SK-N-SH treated with all-trans-retinoic acid at 6 μM for 48 hours (cell line): ENCODE measurements around the gene ANO3.
"Not testable (repeated sequence)": the region's sequence is repeated elsewhere in the genome, so short reads cannot be mapped to it uniquely, and the experiment has no call there.

Experiments used
- ATAC-seq: fragments of 200-7000 bp; cut with Tn5 transposase; 3 replicates; pipeline ENCODE4 v1.9.1; 2020; ENCODE audit warnings: mild to moderate bottlenecking, moderate library complexity
- BACH2 ChIP-seq: fragments of 250-450 bp; sonication (Bioruptor Pico); IDR thresholded peaks from 2 replicates; pipeline ENCODE4 v1.9.0; 2021; ENCODE audit warnings: mild to moderate bottlenecking, borderline replicate concordance
- ESRRG ChIP-seq: fragments of 250-450 bp; sonication (Bioruptor Pico); IDR thresholded peaks from 2 replicates; pipeline ENCODE4 v1.6.1; 2021; ENCODE audit warnings: mild to moderate bottlenecking
- GLIS3 ChIP-seq: fragments of 250-450 bp; sonication (Bioruptor Pico); IDR thresholded peaks from 2 replicates; pipeline ENCODE4 v1.5.0; 2020; ENCODE audit warnings: mild to moderate bottlenecking, moderate library complexity
- ISL1 ChIP-seq: fragments of 250-450 bp; sonication (Bioruptor Pico); IDR thresholded peaks from 2 replicates; pipeline ENCODE4 v2.1.2; 2022; ENCODE audit warnings: mild to moderate bottlenecking, moderate library complexity
- OSR1 ChIP-seq: fragments of 250-450 bp; sonication (Bioruptor Pico); IDR thresholded peaks from 2 replicates; pipeline ENCODE4 v1.8.0; 2022; ENCODE audit warnings: moderate library complexity, mild to moderate bottlenecking, inconsistent platforms
- PPARA ChIP-seq: fragments of 250-450 bp; sonication (Bioruptor Pico); IDR thresholded peaks from 2 replicates; pipeline ENCODE4 v1.5.0; 2020; ENCODE audit warnings: mild to moderate bottlenecking, borderline replicate concordance
- RARB ChIP-seq: fragments of 250-450 bp; sonication (Bioruptor Pico); IDR thresholded peaks from 2 replicates; pipeline ENCODE4 v1.8.0; 2021; ENCODE audit warnings: mild to moderate bottlenecking, moderate library complexity
- SNAI2 ChIP-seq: fragments of 250-450 bp; sonication (Bioruptor Pico); IDR thresholded peaks from 2 replicates; pipeline ENCODE4 v1.5.0; 2020; ENCODE audit warnings: mild to moderate bottlenecking, moderate library complexity
- TCF4 ChIP-seq: fragments of 250-450 bp; sonication (Bioruptor Pico); IDR thresholded peaks from 2 replicates; pipeline ENCODE4 v1.8.0; 2021; ENCODE audit warnings: mild to moderate bottlenecking, moderate library complexity, borderline replicate concordance
- ZC3H10 ChIP-seq: fragments of 250-450 bp; sonication (Bioruptor Pico); IDR thresholded peaks from 2 replicates; pipeline ENCODE4 v1.5.1; 2021; ENCODE audit warnings: mild to moderate bottlenecking, moderate library complexity
- ZFP3 ChIP-seq: fragments of 250-450 bp; sonication (Bioruptor Pico); IDR thresholded peaks from 2 replicates; pipeline ENCODE4 v1.5.0; 2020; ENCODE audit warnings: mild to moderate bottlenecking, moderate library complexity
- ZNF70 ChIP-seq: fragments of 450-650 bp; formaldehyde crosslinking; IDR thresholded peaks from 2 replicates; pipeline ENCODE4 v1.5.0; 2020; ENCODE audit warnings: mild to moderate bottlenecking, moderate library complexity
- ZNF8 ChIP-seq: fragments of 450-650 bp; formaldehyde crosslinking; IDR thresholded peaks from 2 replicates; pipeline ENCODE4 v1.5.0; 2020; ENCODE audit warnings: mild to moderate bottlenecking, moderate library complexity
- TF ChIP-seq, protein P1 (sequence below): fragments of 250-450 bp; sonication (Bioruptor Pico); IDR thresholded peaks from 2 replicates; pipeline ENCODE4 v1.8.0; 2020; ENCODE audit warnings: mild to moderate bottlenecking, moderate library complexity, borderline replicate concordance
- TF ChIP-seq, protein P2 (sequence below): fragments of 250-450 bp; sonication (Bioruptor Pico); IDR thresholded peaks from 2 replicates; pipeline ENCODE4 v1.5.1; 2021; ENCODE audit warnings: mild to moderate bottlenecking, moderate library complexity
- TF ChIP-seq, protein P3 (sequence below): fragments of 250-450 bp; sonication (Bioruptor Pico); IDR thresholded peaks from 2 replicates; pipeline ENCODE4 v1.8.0; 2021; ENCODE audit warnings: low read depth, mild to moderate bottlenecking, moderate library complexity, borderline replicate concordance
- TF ChIP-seq, protein P4 (sequence below): fragments of 250-450 bp; sonication (Bioruptor Pico); IDR thresholded peaks from 2 replicates; pipeline ENCODE4 v1.5.0; 2020; ENCODE audit warnings: mild to moderate bottlenecking, moderate library complexity

The ANO3 gene

DNA sequence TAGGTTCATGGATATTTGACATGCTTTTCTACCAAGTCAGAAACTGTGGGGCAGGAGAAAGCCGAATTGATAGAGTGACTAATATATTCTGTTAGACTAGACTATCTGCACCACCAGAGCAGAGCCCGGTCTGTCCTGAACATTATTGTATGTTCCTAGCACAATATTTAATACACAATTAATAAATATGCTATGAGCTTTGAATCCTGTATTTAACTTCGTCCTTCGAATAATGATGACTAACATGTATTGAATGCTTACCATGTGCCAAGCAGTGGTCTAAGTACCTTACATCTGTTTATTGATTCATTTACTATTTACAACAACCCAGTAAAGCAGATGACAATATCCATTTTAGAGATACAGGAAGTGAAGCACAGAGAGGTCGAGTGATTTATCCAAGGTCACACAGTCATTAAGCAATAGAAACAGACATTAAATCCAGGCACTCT is 44.8 kb upstream of the ANO3 start:
- no peak for TF ChIP-seq SNAI2
- no peak for TF ChIP-seq ZFP3 (CRISPR knock-in tag)
- no peak for TF ChIP-seq ISL1 (CRISPR knock-in tag)
- no peak for TF ChIP-seq ZC3H10
- TF ChIP-seq, protein P1, sequence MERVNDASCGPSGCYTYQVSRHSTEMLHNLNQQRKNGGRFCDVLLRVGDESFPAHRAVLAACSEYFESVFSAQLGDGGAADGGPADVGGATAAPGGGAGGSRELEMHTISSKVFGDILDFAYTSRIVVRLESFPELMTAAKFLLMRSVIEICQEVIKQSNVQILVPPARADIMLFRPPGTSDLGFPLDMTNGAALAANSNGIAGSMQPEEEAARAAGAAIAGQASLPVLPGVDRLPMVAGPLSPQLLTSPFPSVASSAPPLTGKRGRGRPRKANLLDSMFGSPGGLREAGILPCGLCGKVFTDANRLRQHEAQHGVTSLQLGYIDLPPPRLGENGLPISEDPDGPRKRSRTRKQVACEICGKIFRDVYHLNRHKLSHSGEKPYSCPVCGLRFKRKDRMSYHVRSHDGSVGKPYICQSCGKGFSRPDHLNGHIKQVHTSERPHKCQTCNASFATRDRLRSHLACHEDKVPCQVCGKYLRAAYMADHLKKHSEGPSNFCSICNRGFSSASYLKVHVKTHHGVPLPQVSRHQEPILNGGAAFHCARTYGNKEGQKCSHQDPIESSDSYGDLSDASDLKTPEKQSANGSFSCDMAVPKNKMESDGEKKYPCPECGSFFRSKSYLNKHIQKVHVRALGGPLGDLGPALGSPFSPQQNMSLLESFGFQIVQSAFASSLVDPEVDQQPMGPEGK (CRISPR knock-in tag) = no peak
- no peak for TF ChIP-seq PPARA (CRISPR knock-in tag)
- TF ChIP-seq, protein P2, sequence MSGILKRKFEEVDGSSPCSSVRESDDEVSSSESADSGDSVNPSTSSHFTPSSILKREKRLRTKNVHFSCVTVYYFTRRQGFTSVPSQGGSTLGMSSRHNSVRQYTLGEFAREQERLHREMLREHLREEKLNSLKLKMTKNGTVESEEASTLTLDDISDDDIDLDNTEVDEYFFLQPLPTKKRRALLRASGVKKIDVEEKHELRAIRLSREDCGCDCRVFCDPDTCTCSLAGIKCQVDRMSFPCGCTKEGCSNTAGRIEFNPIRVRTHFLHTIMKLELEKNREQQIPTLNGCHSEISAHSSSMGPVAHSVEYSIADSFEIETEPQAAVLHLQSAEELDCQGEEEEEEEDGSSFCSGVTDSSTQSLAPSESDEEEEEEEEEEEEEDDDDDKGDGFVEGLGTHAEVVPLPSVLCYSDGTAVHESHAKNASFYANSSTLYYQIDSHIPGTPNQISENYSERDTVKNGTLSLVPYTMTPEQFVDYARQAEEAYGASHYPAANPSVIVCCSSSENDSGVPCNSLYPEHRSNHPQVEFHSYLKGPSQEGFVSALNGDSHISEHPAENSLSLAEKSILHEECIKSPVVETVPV (CRISPR knock-in tag) = no peak
- TF ChIP-seq GLIS3 = no peak
- TF ChIP-seq, protein P3, sequence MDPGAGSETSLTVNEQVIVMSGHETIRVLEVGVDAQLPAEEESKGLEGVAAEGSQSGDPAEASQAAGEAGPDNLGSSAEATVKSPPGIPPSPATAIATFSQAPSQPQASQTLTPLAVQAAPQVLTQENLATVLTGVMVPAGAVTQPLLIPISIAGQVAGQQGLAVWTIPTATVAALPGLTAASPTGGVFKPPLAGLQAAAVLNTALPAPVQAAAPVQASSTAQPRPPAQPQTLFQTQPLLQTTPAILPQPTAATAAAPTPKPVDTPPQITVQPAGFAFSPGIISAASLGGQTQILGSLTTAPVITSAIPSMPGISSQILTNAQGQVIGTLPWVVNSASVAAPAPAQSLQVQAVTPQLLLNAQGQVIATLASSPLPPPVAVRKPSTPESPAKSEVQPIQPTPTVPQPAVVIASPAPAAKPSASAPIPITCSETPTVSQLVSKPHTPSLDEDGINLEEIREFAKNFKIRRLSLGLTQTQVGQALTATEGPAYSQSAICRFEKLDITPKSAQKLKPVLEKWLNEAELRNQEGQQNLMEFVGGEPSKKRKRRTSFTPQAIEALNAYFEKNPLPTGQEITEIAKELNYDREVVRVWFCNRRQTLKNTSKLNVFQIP (CRISPR knock-in tag) = no peak
- no peak for TF ChIP-seq BACH2
- no peak for TF ChIP-seq RARB (CRISPR knock-in tag)
- no peak for TF ChIP-seq OSR1 (CRISPR knock-in tag)
- TF ChIP-seq, protein P4, sequence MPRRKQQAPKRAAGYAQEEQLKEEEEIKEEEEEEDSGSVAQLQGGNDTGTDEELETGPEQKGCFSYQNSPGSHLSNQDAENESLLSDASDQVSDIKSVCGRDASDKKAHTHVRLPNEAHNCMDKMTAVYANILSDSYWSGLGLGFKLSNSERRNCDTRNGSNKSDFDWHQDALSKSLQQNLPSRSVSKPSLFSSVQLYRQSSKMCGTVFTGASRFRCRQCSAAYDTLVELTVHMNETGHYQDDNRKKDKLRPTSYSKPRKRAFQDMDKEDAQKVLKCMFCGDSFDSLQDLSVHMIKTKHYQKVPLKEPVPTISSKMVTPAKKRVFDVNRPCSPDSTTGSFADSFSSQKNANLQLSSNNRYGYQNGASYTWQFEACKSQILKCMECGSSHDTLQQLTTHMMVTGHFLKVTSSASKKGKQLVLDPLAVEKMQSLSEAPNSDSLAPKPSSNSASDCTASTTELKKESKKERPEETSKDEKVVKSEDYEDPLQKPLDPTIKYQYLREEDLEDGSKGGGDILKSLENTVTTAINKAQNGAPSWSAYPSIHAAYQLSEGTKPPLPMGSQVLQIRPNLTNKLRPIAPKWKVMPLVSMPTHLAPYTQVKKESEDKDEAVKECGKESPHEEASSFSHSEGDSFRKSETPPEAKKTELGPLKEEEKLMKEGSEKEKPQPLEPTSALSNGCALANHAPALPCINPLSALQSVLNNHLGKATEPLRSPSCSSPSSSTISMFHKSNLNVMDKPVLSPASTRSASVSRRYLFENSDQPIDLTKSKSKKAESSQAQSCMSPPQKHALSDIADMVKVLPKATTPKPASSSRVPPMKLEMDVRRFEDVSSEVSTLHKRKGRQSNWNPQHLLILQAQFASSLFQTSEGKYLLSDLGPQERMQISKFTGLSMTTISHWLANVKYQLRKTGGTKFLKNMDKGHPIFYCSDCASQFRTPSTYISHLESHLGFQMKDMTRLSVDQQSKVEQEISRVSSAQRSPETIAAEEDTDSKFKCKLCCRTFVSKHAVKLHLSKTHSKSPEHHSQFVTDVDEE (CRISPR knock-in tag) = no peak
- TF ChIP-seq ZNF8 (CRISPR knock-in tag) = no peak
- TF ChIP-seq ZNF70 (CRISPR knock-in tag) = no peak
- no peak for TF ChIP-seq ESRRG (CRISPR knock-in tag)
- peak; percentile 48 for ATAC-seq

DNA sequence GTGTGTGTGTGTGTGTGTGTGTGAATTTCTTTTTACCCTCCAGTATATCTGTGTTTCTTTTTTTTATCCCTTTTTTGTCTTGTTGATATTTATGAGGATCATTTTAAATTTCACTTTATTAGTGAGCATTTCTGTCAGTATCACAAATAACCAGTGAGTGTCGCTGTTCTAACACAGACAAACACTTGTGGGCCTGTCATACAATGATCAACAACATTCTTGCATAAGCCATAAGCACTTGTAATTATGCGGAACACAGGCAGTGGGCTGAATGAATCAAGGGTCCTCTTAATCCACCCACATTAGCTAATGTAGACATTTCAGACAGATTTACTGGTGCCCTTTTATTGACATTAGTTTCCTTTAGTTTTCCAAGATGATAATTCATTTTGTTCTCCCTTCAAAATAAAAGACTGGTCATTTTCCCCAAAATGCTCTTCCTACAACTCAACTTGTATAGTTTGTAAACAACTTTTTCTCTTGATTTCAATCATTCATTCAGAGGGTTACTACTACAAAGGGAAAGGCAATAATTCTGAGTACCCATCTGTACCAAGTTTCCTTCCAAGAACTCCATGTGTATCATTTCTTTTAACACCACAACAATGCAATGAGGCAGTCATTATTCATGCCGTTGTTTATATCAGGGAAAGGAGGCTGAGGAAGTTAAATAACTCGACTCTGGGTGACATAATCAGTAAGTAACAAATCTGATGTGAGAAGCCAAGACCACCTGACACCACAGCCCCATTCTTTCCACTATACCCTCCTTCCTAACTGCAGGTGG is 34.5 kb upstream of the ANO3 start:
- TF ChIP-seq ZNF70 (CRISPR knock-in tag) (no peak), OSR1 (CRISPR knock-in tag) (no peak), ZNF8 (CRISPR knock-in tag) (no peak)
- peak; percentile 85 for ATAC-seq

DNA sequence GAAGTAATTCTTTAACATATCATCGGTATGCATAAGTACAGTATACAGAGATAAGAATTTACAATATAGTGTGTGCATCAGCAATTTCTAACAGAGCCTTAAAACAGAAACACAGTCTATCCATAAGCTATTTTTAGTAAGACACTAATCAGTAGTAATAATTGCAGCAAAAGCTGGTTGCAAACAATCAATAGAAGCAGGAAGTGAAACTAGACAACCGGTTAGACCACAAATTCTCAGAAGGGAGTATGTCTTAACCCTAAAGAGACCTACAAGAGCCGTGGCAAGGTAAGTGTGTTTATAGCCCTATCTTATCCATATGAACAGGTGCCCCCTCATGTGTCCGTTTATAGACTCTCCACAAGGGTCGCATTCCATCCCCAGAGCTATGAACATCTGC is 15.6 kb upstream of the ANO3 start:
- ATAC-seq = not testable (repeated sequence)

DNA sequence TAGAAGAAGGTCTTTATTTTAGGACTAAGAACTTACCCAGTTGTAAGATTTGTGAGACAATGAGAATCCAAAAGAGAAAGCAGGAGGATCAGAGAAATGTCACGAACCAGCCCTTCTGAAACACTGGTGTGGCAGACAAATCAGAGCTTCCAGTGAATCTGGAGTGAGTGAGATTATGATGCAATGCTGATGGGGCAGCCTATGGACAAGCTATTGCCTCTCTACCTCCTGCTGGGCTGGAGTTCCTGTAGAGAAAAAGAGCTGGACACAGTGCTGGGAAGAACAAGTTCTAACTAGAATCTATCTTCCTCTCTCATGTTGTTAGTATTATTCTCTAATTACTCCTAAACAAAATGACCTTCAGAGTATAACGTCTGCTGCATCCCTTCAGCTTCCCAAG is 12.0 kb upstream of the ANO3 start:
- no peak for ATAC-seq
- TF ChIP-seq, protein P3 (CRISPR knock-in tag) = no peak
- TF ChIP-seq ZNF70 (CRISPR knock-in tag) (no peak), ISL1 (CRISPR knock-in tag) (no peak), ZNF8 (CRISPR knock-in tag) (no peak), SNAI2 (no peak), PPARA (CRISPR knock-in tag) (no peak), ESRRG (CRISPR knock-in tag) (no peak), TCF4 (CRISPR knock-in tag) (no peak)
- TF ChIP-seq, all 23 proteins: peak for 0
